IMR-90 (cell line): Measurements from ENCODE around the gene PRKAR1A. TPM values are rescaled to one million over a fixed set of nuclear protein-coding genes. Genes with fewer than 3 reads are reported as not detected.

Source experiments
- ATAC-seq: fragments of 200-7000 bp; cut with Tn5 transposase; 2 replicates; pipeline ENCODE4 v1.9.1; 2020; ENCODE audit warnings: low read depth, mild to moderate bottlenecking, moderate library complexity
- BruUV-seq: library from RNA; stranded (reverse); fragments of 400-500 nt; replicated peaks from 2 replicates; lab custom pipeline; 2021; lab: Mats Ljungman, UMichigan
- CTCF ChIA-PET: fragments of 300-600 bp; formaldehyde crosslinking; extraction: SDS; loops from one replicate; lab custom pipeline; 2021; ENCODE audit warnings: antibody characterized with exemption; lab: Yijun Ruan, JAX
- POLR2A ChIA-PET: fragments of 300-600 bp; sonication (Branson Sonifier 250); formaldehyde crosslinking; loops from one replicate; lab custom pipeline; 2022; ENCODE audit warnings: antibody characterized with exemption; ENCODE audit not compliant: unreplicated experiment; lab: Charles Lee
- DNase-seq: peaks from one replicate; pipeline ENCODE4 v3.0.0; 2013
- H2AFZ ChIP-seq: replicated peaks from 2 replicates; pipeline ENCODE3; 2013; ENCODE audit warnings: low read length, mild to moderate bottlenecking; ENCODE audit not compliant: poor library complexity
- H2AK5ac ChIP-seq: 2 replicates; pipeline ENCODE4 v1.6.1; 2013; ENCODE audit warnings: low read depth, low read length, inconsistent platforms
- H2AK9ac ChIP-seq: replicated peaks from 2 replicates; pipeline ENCODE3; 2013; ENCODE audit warnings: mild to moderate bottlenecking, low read depth, low read length, moderate library complexity; ENCODE audit not compliant: poor library complexity
- H2BK120ac ChIP-seq: 2 replicates; pipeline ENCODE4 v1.6.1; 2013; ENCODE audit warnings: low read depth, low read length, inconsistent platforms
- H2BK15ac ChIP-seq: 3 replicates; pipeline ENCODE4 v1.6.1; 2013; ENCODE audit warnings: low read depth, low read length, inconsistent platforms
- H2BK20ac ChIP-seq: 2 replicates; pipeline ENCODE4 v1.6.1; 2013; ENCODE audit warnings: low read depth, mild to moderate bottlenecking, inconsistent platforms, low read length, moderate library complexity
- H2BK5ac ChIP-seq: 2 replicates; pipeline ENCODE4 v1.6.1; 2013; ENCODE audit warnings: mild to moderate bottlenecking, low read depth, low read length, inconsistent platforms; ENCODE audit not compliant: poor library complexity, severe bottlenecking
- H3K14ac ChIP-seq: replicated peaks from 2 replicates; pipeline ENCODE4 v1.6.1; 2013; ENCODE audit warnings: low read depth, low read length, inconsistent platforms
- H3K18ac ChIP-seq: 2 replicates; pipeline ENCODE4 v1.6.1; 2013; ENCODE audit warnings: low read depth, low read length, control low read depth
- H3K23ac ChIP-seq: 2 replicates; pipeline ENCODE4 v1.6.1; 2013; ENCODE audit warnings: low read depth, low read length, inconsistent platforms
- H3K27ac ChIP-seq: 2 replicates; pipeline ENCODE4 v1.5.1; 2013; ENCODE audit warnings: mild to moderate bottlenecking, control low read depth, low read length; ENCODE audit not compliant: insufficient read depth
- H3K27me3 ChIP-seq: 2 replicates; pipeline ENCODE4 v1.6.1; 2013; ENCODE audit warnings: low read length; ENCODE audit not compliant: control insufficient read depth, insufficient read depth
- H3K36me3 ChIP-seq: 2 replicates; pipeline ENCODE4 v1.6.1; 2013; ENCODE audit warnings: low read length, mixed read lengths; ENCODE audit not compliant: control insufficient read depth, insufficient read depth
- H3K4ac ChIP-seq: 2 replicates; pipeline ENCODE4 v1.6.1; 2013; ENCODE audit warnings: low read depth, low read length, inconsistent platforms
- H3K4me1 ChIP-seq: 2 replicates; pipeline ENCODE4 v1.6.1; 2013; ENCODE audit warnings: low read length, mixed read lengths; ENCODE audit not compliant: control insufficient read depth, insufficient read depth
- H3K4me2 ChIP-seq: 2 replicates; pipeline ENCODE4 v1.6.1; 2013; ENCODE audit warnings: low read depth, mild to moderate bottlenecking, control low read depth, low read length, moderate library complexity
- H3K4me3 ChIP-seq: 2 replicates; pipeline ENCODE4 v1.5.1; 2013; ENCODE audit warnings: low read depth, mild to moderate bottlenecking, control low read depth, low read length, moderate library complexity; ENCODE audit not compliant: insufficient read depth
- H3K56ac ChIP-seq: 2 replicates; pipeline ENCODE4 v1.6.1; 2013; ENCODE audit warnings: low read length, inconsistent platforms; ENCODE audit not compliant: insufficient read depth; ENCODE audit errors: extremely low read depth
- H3K79me1 ChIP-seq, 2 experiments: 2 replicates each; pipeline ENCODE4 v1.6.1; 2013; ENCODE audit warnings: low read length in 2 of 2, inconsistent platforms in 1 of 2, low read depth in 1 of 2
- H3K9ac ChIP-seq: 2 replicates; pipeline ENCODE4 v1.6.1; 2013; ENCODE audit warnings: low read depth, low read length, control low read depth
- H3K9me1 ChIP-seq: 2 replicates; pipeline ENCODE4 v1.6.1; 2013; ENCODE audit warnings: low read length, inconsistent platforms; ENCODE audit not compliant: insufficient read depth
- H3K9me3 ChIP-seq: 2 replicates; pipeline ENCODE4 v1.6.1; 2013; ENCODE audit warnings: low read length; ENCODE audit not compliant: control insufficient read depth, insufficient read depth
- H4K20me1 ChIP-seq: 2 replicates; pipeline ENCODE4 v1.6.1; 2013; ENCODE audit warnings: low read length, inconsistent platforms; ENCODE audit not compliant: insufficient read depth
- H4K5ac ChIP-seq: 2 replicates; pipeline ENCODE4 v1.6.1; 2013; ENCODE audit warnings: mild to moderate bottlenecking, low read depth, low read length, control low read depth
- H4K8ac ChIP-seq, 2 experiments: 2 replicates each; pipeline ENCODE4 v1.6.1; 2013; ENCODE audit warnings: low read depth in 2 of 2, low read length in 2 of 2, control low read depth in 1 of 2, inconsistent platforms in 1 of 2
- H4K91ac ChIP-seq: 2 replicates; pipeline ENCODE4 v1.6.1; 2013; ENCODE audit warnings: low read depth, low read length, inconsistent platforms; ENCODE audit not compliant: insufficient read depth
- CEBPB ChIP-seq: IDR thresholded peaks from 2 replicates; pipeline ENCODE4 v1.6.1; 2012; ENCODE audit warnings: low read depth, low read length, improper control_type of control experiment
- ELK1 ChIP-seq: fragments of 150-350 bp; IDR thresholded peaks from 2 replicates; pipeline ENCODE4 v1.6.1; 2016; ENCODE audit warnings: low read depth, mild to moderate bottlenecking, low read length, moderate library complexity, borderline replicate concordance
- FOS ChIP-seq: fragments of 150-350 bp; IDR thresholded peaks from 2 replicates; pipeline ENCODE4 v1.6.1; 2016; ENCODE audit warnings: low read depth, low read length
- MAFK ChIP-seq: IDR thresholded peaks from 2 replicates; pipeline ENCODE4 v1.6.1; 2012; ENCODE audit warnings: low read depth, low read length, improper control_type of control experiment
- RCOR1 ChIP-seq: IDR thresholded peaks from 2 replicates; pipeline ENCODE4 v1.6.1; 2012; ENCODE audit warnings: mild to moderate bottlenecking, low read length, improper control_type of control experiment; ENCODE audit not compliant: insufficient replicate concordance
- RFX5 ChIP-seq: IDR thresholded peaks from 2 replicates; pipeline ENCODE4 v1.8.0; 2012; ENCODE audit warnings: low read depth, mild to moderate bottlenecking, low read length, moderate library complexity
- SMC3 ChIP-seq: fragments of 150-350 bp; IDR thresholded peaks from 2 replicates; pipeline ENCODE4 v1.6.1; 2016; ENCODE audit warnings: low read depth, mild to moderate bottlenecking, antibody characterized with exemption, low read length, moderate library complexity
- WGBS, 2 experiments: methylation state at CpG; one replicate each; pipeline versions ENCODE4 v1.1.5 to v1.1.7; 2013; ENCODE audit warnings: missing lambda C conversion rate in 2 of 2; ENCODE audit not compliant: insufficient read length in 1 of 2; ENCODE audit errors: extremely low coverage in 2 of 2; 5-methylcytosine and 5-hydroxymethylcytosine counted together
- dilution Hi-C: fragments of 300-500 bp; cut with HindIII; formaldehyde crosslinking; loops from one replicate; pipeline ENCODE4 v1.14.3; 2018; ENCODE audit warnings: low sequenced_read_pairs; ENCODE audit not compliant: unreplicated experiment
- in situ Hi-C: fragments of 300-500 bp; cut with MboI; formaldehyde crosslinking; loops from 3 replicates; pipeline ENCODE4 v1.14.3; 2019; ENCODE audit warnings: low sequenced_read_pairs, inconsistent platforms, mixed read lengths
- intact Hi-C: fragments of 100-400 bp; cut with micrococcal nuclease; formaldehyde crosslinking; loops from 2 replicates; pipeline ENCODE4 v1.10.0; 2022
- polyA plus RNA-seq, 3 experiments: library from polyadenylated mRNA; depleted of rRNA; stranded (reverse); fragments of >200 nt; gene quantifications; 2 replicates each; pipeline ENCODE4 v1.2.3, GENCODE V29; 2012; ENCODE audit warnings: low replicate concordance in 1 of 3
- total RNA-seq: library from RNA; depleted of rRNA; stranded (reverse); fragments of >200 nt; gene quantifications from 2 replicates; pipeline ENCODE4 v1.2.3, GENCODE V29; 2012

PRKAR1A gene
- total and polyA plus RNA-seq, 2 of the 4 experiments (the other 2 are of a cell fraction) = 145 to 256 TPM

DNA sequence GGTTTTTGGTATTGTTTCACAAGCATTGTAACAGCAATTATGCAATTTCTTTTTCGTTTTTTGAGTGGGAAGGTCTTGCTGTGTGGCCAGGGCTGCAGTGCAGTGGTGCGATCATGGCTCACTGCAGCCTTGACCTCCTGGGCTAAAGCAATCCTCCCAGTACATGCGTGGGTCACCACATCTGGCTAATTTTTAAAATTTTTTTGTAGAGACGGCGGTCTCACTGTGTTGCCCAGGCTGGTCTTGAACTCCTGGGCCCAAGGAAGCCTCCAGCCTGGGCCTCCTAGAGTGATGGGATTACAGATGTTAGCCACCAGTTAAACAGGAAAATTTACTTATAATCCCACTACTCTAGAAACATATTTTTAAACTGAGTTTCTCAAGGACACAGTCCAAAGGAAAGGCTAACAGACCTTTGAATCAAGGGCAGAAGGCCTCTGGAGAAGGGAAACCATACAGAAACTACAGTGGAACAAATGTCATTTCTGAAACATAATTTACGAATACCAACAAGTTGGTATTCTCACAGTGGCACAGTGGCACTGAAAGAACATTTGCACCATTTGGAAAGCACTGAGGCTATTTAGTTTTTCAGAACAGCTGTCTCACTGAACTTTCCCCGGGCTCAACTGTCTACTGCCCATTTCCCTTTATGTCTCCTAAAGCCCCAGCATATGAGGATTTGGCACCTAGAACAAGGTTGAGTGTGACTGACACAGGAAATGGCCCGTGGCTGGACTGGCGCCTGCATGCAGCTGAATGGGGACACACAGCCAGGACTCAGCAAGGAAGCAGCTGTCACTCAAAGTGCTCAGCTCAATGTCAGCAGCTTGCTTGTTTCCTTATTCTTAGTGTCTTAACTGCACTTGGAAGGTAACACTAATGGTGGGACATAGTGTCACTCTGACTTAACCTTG is 2.8 kb upstream of the PRKAR1A start:
- Histone ChIP-seq H3K23ac (no peak overlapping the region), H3K9me3 (no peaks in the 10 kb centered on the region), H3K4ac (no peak overlapping the region), H3K4me1 (no peaks in the 10 kb centered on the region), H4K91ac (no peak overlapping the region), H4K20me1 (peaks cover 16% of the 10 kb centered on the region; the same call in 1 of the 2 replicates), H3K4me3 (no peak overlapping the region), H3K9ac (no peak overlapping the region), H3K56ac (no peak overlapping the region), H4K8ac (no peak overlapping the region), H2BK5ac (no peak overlapping the region), H2BK120ac (no peak overlapping the region), H3K4me2 (no peak overlapping the region), H3K36me3 (no peaks in the 10 kb centered on the region), H4K5ac (no peak overlapping the region), H3K18ac (no peak overlapping the region), H2AFZ (no peak overlapping the region), H3K79me1 (peaks cover 0 to 5% of the 10 kb centered on the region in 2 experiments; a peak in 1 of 4 replicates), H2BK20ac (no peak overlapping the region), H3K27ac (no peak overlapping the region), H2AK5ac (no peak overlapping the region), H3K27me3 (no peaks in the 10 kb centered on the region), H2BK15ac (no peak overlapping the region), H3K14ac (no peak overlapping the region), H3K9me1 (no peaks in the 10 kb centered on the region; the same call in 1 of the 2 replicates), H2AK9ac (no peak overlapping the region)
- no TSS peak for BruUV-seq
- POLR2A ChIA-PET = no interaction called here
- TF ChIP-seq RCOR1 = no peak
- no peak for TF ChIP-seq RFX5
- no peak for TF ChIP-seq FOS
- no peak for TF ChIP-seq SMC3
- TF ChIP-seq ELK1 = no peak
- no peak for TF ChIP-seq CEBPB
- TF ChIP-seq MAFK = no peak
- no peak for ATAC-seq
- CTCF ChIA-PET = no interaction called here
- no peak for DNase-seq
- dilution Hi-C loops (no loop called here), intact Hi-C loops (loop anchor here (2.0 kb wide), 1 partner anchor 43 kb away; no protein-coding TSS in a partner anchor), in situ Hi-C loops (no loop called here)
- WGBS, 2 experiments = 100% methylated on average over 1 of the region's 9 CpGs; no CpG with 5 or more reads in 1 of the 2 experiments
